Fibroblast of skin of left biceps (primary cell): ENCODE results near the gene STYXL1.
"Not testable (repeated sequence)": the region's sequence is repeated elsewhere in the genome, so short reads cannot be mapped to it uniquely, and the experiment has no call there.

ENCODE experiments used
- DNase-seq, 2 experiments: peaks; one replicate each; pipeline ENCODE4 v3.0.0-alpha.2; 2013; ENCODE audit warnings: low read depth in 2 of 2

Gene STYXL1

GRCh38 chr7:76047811-76048667, at the start of gene STYXL1, which contains the start of gene MDH2:
STYXL1 (minus strand) TSS chr7:76048000; CDS start chr7:76030523, 17,477 bp downstream.
MDH2 (plus strand) TSS chr7:76048106; CDS start chr7:76048161, 55 bp downstream.
- DNase-seq, result peak; percentile 70 to 76

- no peak for DNase-seq
These were observed 48.1 kb upstream of the STYXL1 start for GRCh38 chr7:76095908-76096307.

GRCh38 chr7:76094326-76094725, 46.5 kb upstream of the STYXL1 start:
- DNase-seq, result not testable (repeated sequence)

- not testable (repeated sequence) for DNase-seq
These were observed 45.7 kb upstream of the STYXL1 start for GRCh38 chr7:76093531-76093930.

- DNase-seq, result no peak
These were observed 43.7 kb upstream of the STYXL1 start for GRCh38 chr7:76091506-76091905.

- DNase-seq, result no peak
These were observed 42.2 kb upstream of the STYXL1 start for GRCh38 chr7:76089865-76090475.

- DNase-seq, result peak; percentile 77 to 82
These were observed 39.6 kb upstream of the STYXL1 start for GRCh38 chr7:76087362-76087791.

GRCh38 chr7:76086070-76086469, 38.3 kb upstream of the STYXL1 start:
- no peak for DNase-seq

GRCh38 chr7:76084115-76084514, 36.3 kb upstream of the STYXL1 start:
- not testable (repeated sequence) for DNase-seq

GRCh38 chr7:76080204-76080603, 32.4 kb upstream of the STYXL1 start:
- DNase-seq, result no peak

- no peak for DNase-seq
These were observed 29.6 kb upstream of the STYXL1 start for GRCh38 chr7:76077435-76077834.

- DNase-seq, result no peak
These were observed 29.2 kb upstream of the STYXL1 start for GRCh38 chr7:76076995-76077394.

- no peak for DNase-seq
These were observed 27.2 kb upstream of the STYXL1 start for GRCh38 chr7:76074972-76075370.

GRCh38 chr7:76074306-76074971, 26.6 kb upstream of the STYXL1 start:
- no peak for DNase-seq

- DNase-seq, result no peak
These were observed 25.7 kb upstream of the STYXL1 start for GRCh38 chr7:76073335-76073990.

GRCh38 chr7:76072243-76073148, 24.7 kb upstream of the STYXL1 start:
- DNase-seq, result no peak

GRCh38 chr7:76071316-76072242, 23.8 kb upstream of the STYXL1 start:
- no peak for DNase-seq

GRCh38 chr7:76069238-76069638, 21.4 kb upstream of the STYXL1 start:
- peak; percentile 56 to 62 for DNase-seq

GRCh38 chr7:76066716-76067503, 19.1 kb upstream of the STYXL1 start:
- no peak for DNase-seq
